K562 (cell line): ENCODE results near the gene NOVA1. TPM values are rescaled to one million over a fixed set of nuclear protein-coding genes. Genes with fewer than 3 reads are reported as not detected.

Source experiments
- FOXK1 ChIP-seq: sonication (generic); formaldehyde crosslinking; IDR thresholded peaks from 2 replicates; pipeline ENCODE4 v1.8.0; 2022; ENCODE audit warnings: missing genetic modification reagents, mild to moderate bottlenecking, borderline replicate concordance
- NCOA6 ChIP-seq: fragments of 450-650 bp; IDR thresholded peaks from 2 replicates; pipeline ENCODE4 v1.6.1; 2017; ENCODE audit warnings: mild to moderate bottlenecking
- NR4A1 ChIP-seq, 2 experiments: fragments of 250-450 bp in 1 of 2; fragments of 450-650 bp in 1 of 2; sonication (Bioruptor Pico) in 1 of 2; IDR thresholded peaks; 2 replicates each; pipeline versions ENCODE4 v1.4.0 to v1.6.1; 2016 to 2020; ENCODE audit warnings: mild to moderate bottlenecking in 2 of 2, missing compliant biosample characterization in 1 of 2, missing genetic modification characterization in 1 of 2, moderate library complexity in 1 of 2
- PURB ChIP-seq: sonication (generic); formaldehyde crosslinking; IDR thresholded peaks from 2 replicates; pipeline ENCODE4 v1.9.0; 2021; ENCODE audit warnings: low read depth, mild to moderate bottlenecking, missing genetic modification reagents
- TEAD4 ChIP-seq, 2 experiments: sonication (generic) in 1 of 2; formaldehyde crosslinking in 1 of 2; IDR thresholded peaks; 2 replicates each; pipeline versions ENCODE4 v1.6.1 to v1.8.0; 2012 to 2022; ENCODE audit warnings: borderline replicate concordance in 1 of 2, inconsistent platforms in 1 of 2, low read length in 1 of 2, mild to moderate bottlenecking in 1 of 2, missing genetic modification reagents in 1 of 2
- polyA plus RNA-seq, 8 experiments: library from polyadenylated mRNA; depleted of rRNA in 4 of 8; stranded (reverse) in 5 of 8; unstranded in 3 of 8; fragments of >200 nt; fragmentation: Nextera tagmentation in 2 of 8; fragmentation: Illumina TruSeq in 1 of 8; extraction: Ambion mirVana in 2 of 8; extraction: Trizol in 1 of 8; gene quantifications; 2 replicates each; pipeline versions ENCODE4 v1.2.1 to v1.2.3, GENCODE V29; 2011 to 2014; ENCODE audit warnings: inconsistent platforms in 1 of 8, missing spikeins in 1 of 8
- total RNA-seq, 7 experiments: library from RNA; depleted of rRNA in 6 of 7; stranded (reverse); fragments of >200 nt in 6 of 7; fragmentation: Illumina TruSeq in 2 of 7; extraction: Trizol in 2 of 7; gene quantifications; 2 replicates each; pipeline versions ENCODE4 v1.2.1 to v1.2.3, GENCODE V29; 2011 to 2021; ENCODE audit warnings: low replicate concordance in 1 of 7
- TF ChIP-seq, protein P1 (sequence below): sonication (generic); formaldehyde crosslinking; IDR thresholded peaks from 2 replicates; pipeline ENCODE4 v1.8.0; 2023; ENCODE audit warnings: missing genetic modification reagents, mild to moderate bottlenecking, borderline replicate concordance

Gene NOVA1
- total and polyA plus RNA-seq, 9 of the 15 experiments (the other 6 are each of a cell fraction or from before 2014, with no cell fraction given) = 0.01 TPM; not detected in 8

DNA sequence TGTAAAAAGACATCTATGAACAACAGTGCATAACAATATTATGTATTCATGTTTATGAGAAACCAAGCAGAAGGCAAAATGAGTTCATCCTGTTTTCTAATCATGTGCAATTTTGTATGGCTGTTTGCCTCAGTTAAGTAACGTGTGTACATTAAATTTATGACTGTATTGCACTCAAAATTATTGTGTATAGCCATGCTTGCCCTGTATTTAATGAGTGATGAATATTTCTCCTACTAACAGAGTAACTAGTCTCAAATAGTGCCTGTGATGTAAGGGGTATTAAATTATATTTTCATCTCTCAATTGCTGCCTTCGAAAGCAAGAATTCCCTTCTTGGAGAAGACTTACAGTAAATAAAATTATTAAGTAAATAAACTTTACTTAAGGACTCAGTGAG, 154.2 kb downstream of the NOVA1 start (continued):
- TF ChIP-seq, protein P1, sequence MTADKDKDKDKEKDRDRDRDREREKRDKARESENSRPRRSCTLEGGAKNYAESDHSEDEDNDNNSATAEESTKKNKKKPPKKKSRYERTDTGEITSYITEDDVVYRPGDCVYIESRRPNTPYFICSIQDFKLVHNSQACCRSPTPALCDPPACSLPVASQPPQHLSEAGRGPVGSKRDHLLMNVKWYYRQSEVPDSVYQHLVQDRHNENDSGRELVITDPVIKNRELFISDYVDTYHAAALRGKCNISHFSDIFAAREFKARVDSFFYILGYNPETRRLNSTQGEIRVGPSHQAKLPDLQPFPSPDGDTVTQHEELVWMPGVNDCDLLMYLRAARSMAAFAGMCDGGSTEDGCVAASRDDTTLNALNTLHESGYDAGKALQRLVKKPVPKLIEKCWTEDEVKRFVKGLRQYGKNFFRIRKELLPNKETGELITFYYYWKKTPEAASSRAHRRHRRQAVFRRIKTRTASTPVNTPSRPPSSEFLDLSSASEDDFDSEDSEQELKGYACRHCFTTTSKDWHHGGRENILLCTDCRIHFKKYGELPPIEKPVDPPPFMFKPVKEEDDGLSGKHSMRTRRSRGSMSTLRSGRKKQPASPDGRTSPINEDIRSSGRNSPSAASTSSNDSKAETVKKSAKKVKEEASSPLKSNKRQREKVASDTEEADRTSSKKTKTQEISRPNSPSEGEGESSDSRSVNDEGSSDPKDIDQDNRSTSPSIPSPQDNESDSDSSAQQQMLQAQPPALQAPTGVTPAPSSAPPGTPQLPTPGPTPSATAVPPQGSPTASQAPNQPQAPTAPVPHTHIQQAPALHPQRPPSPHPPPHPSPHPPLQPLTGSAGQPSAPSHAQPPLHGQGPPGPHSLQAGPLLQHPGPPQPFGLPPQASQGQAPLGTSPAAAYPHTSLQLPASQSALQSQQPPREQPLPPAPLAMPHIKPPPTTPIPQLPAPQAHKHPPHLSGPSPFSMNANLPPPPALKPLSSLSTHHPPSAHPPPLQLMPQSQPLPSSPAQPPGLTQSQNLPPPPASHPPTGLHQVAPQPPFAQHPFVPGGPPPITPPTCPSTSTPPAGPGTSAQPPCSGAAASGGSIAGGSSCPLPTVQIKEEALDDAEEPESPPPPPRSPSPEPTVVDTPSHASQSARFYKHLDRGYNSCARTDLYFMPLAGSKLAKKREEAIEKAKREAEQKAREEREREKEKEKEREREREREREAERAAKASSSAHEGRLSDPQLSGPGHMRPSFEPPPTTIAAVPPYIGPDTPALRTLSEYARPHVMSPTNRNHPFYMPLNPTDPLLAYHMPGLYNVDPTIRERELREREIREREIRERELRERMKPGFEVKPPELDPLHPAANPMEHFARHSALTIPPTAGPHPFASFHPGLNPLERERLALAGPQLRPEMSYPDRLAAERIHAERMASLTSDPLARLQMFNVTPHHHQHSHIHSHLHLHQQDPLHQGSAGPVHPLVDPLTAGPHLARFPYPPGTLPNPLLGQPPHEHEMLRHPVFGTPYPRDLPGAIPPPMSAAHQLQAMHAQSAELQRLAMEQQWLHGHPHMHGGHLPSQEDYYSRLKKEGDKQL = no peak
- TF ChIP-seq NCOA6 (no peak), PURB (CRISPR knock-in tag) (no peak), TEAD4 (IDR thresholded peaks at IDR 0.05; ENCODE audit: low read length) (no peak), TEAD4 (CRISPR knock-in tag; IDR thresholded peaks at IDR 0.05; ENCODE audit: borderline replicate concordance) (no peak), NR4A1 (CRISPR knock-in tag; IDR thresholded peaks at IDR 0.05) (no peak), NR4A1 (tag; IDR thresholded peaks at IDR 0.05) (no peak), FOXK1 (CRISPR knock-in tag) (no peak)
